HUES6 (cell line): Measurements from ENCODE around the gene CORIN.
A peak's percentile ranks its signal among the peaks of the same experiment; 100 is the strongest.
"Not testable (repeated sequence)": the region's sequence is repeated elsewhere in the genome, so short reads cannot be mapped to it uniquely, and the experiment has no call there.

Experiments
- H3K27ac ChIP-seq: 2 replicates; pipeline ENCODE4 v1.7.0; 2013; ENCODE audit warnings: low read depth, mild to moderate bottlenecking, low read length, inconsistent platforms
- H3K27me3 ChIP-seq: 2 replicates; pipeline ENCODE4 v1.6.1; 2013; ENCODE audit warnings: low read length; ENCODE audit not compliant: control insufficient read depth, insufficient read depth
- H3K36me3 ChIP-seq: 2 replicates; pipeline ENCODE4 v1.6.1; 2013; ENCODE audit warnings: low read length; ENCODE audit not compliant: control insufficient read depth, insufficient read depth
- H3K4me1 ChIP-seq: 2 replicates; pipeline ENCODE4 v1.6.1; 2013; ENCODE audit warnings: low read length; ENCODE audit not compliant: control insufficient read depth, insufficient read depth
- H3K4me3 ChIP-seq: 2 replicates; pipeline ENCODE4 v1.5.1; 2013; ENCODE audit warnings: low read depth, low read length
- H3K9ac ChIP-seq: one replicate; pipeline ENCODE4 v1.6.1; 2013; ENCODE audit warnings: mild to moderate bottlenecking, low read length
- H3K9me3 ChIP-seq: 2 replicates; pipeline ENCODE4 v1.6.1; 2013; ENCODE audit warnings: low read depth, low read length; ENCODE audit not compliant: control insufficient read depth, insufficient read depth

CORIN gene

DNA sequence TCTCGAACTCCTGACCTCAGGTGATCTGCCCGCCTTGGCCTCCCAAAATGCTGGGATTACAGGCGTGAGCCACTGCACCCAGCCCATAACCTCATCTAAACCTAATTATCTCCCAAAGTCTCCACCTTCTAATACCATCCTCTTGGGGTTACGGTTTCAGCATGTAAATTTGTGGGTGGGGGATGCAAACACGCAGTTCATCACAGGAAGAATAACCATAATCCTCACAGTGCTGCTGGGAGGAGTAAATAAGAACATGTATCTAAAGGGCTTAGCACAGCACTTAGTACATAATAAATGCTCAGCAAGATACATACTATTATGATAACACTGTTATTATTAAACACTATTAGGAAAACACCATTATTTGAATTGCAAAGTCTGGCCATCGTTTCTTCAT, 116.4 kb downstream of the CORIN start:
- H3K27me3 ChIP-seq = no peaks in the 10 kb centered on the region
- no peak overlapping the region for H3K4me3 ChIP-seq
- no peak overlapping the region for H3K27ac ChIP-seq
- no peak overlapping the region for H3K9ac ChIP-seq
- no peaks in the 10 kb centered on the region for H3K9me3 ChIP-seq
- no peaks in the 10 kb centered on the region for H3K36me3 ChIP-seq
- H3K4me1 ChIP-seq = peaks cover 11% of the 10 kb centered on the region

DNA sequence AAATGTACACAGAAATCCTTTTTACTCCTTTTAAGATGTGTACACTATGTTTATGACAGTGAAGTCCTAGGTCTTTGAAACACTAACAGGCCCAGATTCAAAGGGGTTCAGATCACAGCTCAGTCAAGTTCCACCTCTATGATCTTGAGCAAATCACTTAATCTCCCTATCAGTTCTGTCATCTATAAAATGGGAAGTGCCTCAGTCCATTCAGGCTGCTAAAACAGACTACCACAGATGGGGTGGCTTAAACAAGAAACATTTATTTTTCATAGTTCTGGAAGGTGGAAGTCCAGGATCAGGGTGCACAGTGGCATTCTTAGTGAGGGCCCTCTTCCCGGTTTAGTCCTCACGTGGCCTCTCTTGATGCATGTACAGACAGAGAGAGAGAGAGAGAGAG, 117.1 kb downstream of the CORIN start:
- Histone ChIP-seq H3K4me3 (no peak overlapping the region), H3K9me3 (no peaks in the 10 kb centered on the region), H3K4me1 (peaks cover 18% of the 10 kb centered on the region), H3K36me3 (no peaks in the 10 kb centered on the region), H3K9ac (no peak overlapping the region), H3K27me3 (no peaks in the 10 kb centered on the region), H3K27ac (no peak overlapping the region)

DNA sequence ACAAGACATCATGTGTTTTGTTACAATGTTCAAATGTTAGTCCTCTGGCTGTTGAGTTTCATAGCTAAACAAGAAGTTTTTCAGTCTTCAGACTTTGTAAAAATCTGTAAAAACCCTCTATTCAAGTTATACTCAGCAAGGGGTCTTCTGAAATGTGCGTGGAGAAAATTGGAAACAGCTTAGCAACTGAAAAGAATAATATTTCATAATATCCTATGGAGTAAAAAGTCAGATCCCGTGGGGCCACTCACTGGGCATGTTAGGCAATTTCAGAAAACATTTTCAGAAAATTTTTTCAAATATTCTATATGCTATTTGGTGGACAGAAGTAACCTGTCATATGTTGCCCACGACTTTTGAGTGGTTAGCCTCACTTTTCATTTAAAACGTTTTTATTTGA, 118.3 kb downstream of the CORIN start:
- Histone ChIP-seq H3K36me3 (no peaks in the 10 kb centered on the region), H3K4me1 (peaks cover 20% of the 10 kb centered on the region), H3K4me3 (no peak overlapping the region), H3K9ac (no peak overlapping the region), H3K27me3 (no peaks in the 10 kb centered on the region), H3K9me3 (no peaks in the 10 kb centered on the region), H3K27ac (no peak overlapping the region)

DNA sequence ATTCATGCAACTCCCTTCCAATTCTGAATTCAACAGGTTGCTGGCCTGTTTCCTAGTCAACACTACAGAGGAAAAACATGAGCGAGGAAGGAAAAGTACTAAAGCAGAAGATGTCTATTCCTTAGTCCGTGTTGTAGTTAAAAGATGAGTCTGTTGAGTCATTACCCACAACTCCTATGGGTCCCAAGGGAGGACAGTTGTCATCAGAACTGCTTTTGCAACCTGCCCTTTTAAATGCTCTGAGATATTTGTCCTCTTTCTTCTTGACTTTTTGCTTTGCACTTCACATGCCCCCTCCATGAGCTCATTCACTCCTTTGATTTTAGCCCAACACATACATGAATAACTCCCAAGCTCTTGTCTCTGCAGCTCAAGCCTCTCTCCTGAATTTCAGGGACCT, 119.2 kb downstream of the CORIN start:
- H3K9me3 ChIP-seq = no peaks in the 10 kb centered on the region
- H3K36me3 ChIP-seq = no peaks in the 10 kb centered on the region
- H3K4me3 ChIP-seq = no peak overlapping the region
- peaks cover 20% of the 10 kb centered on the region for H3K4me1 ChIP-seq
- no peaks in the 10 kb centered on the region for H3K27me3 ChIP-seq
- H3K27ac ChIP-seq = no peak overlapping the region
- no peak overlapping the region for H3K9ac ChIP-seq

DNA sequence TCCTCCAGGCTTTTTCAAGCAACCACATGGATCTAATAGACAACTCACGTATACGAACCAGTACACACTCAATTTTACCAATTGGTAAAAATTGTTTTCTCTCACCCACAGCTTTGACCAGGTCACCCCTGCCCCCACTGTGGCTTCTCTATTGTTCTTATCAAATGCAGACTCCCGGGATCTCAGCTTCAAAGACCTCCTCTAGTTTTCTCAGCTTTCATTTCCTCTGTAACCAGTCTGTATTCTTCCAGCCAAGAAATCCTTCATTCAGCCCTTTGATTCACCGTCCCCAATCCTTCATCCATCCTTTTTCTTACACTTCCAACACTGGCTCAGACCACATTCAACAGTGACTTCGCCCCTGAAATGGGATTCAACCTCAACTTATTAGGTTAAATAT, 120.7 kb downstream of the CORIN start:
- no peak overlapping the region for H3K9ac ChIP-seq
- H3K4me1 ChIP-seq = peaks cover 20% of the 10 kb centered on the region
- H3K4me3 ChIP-seq = 0 out of 2 replicates have a peak overlapping the region, but pooled peaks have one; percentile 4
- H3K27me3 ChIP-seq = no peaks in the 10 kb centered on the region
- no peaks in the 10 kb centered on the region for H3K36me3 ChIP-seq
- no peak overlapping the region; the same call in 1 of the 2 replicates for H3K27ac ChIP-seq
- H3K9me3 ChIP-seq = no peaks in the 10 kb centered on the region

DNA sequence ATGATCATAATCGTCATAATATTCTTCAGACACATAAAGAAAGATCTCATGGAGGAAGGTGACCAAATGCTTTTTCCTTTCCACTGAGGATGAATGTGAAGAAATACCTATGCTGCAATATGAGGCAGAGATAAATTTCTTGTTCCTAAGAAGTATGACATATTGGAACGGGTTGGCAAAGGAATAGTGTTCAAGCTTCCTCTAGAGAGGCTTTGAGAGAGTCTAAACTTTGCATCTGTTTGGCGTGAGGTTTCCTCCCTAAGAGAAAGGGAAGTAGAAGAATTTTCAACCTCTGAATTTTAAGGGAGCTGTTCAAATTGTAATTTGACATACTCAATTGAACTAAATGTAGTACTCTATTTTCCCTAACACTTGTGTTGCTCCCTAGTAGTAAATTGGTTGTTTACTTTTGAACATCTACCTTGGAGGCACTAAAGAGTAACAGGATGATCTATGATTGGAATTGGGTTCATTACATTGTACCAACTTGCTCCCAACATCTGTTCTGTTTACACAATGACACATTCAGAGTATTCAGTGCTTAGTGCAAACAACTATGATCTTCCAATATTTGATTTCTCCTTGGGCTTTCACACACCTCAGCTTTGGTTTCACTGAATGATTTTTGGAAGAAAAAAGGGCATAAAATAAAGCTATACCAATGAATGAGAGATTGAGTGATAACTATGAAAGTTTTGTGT, 122.0 kb downstream of the CORIN start:
- Histone ChIP-seq H3K27ac (no peak overlapping the region), H3K36me3 (no peaks in the 10 kb centered on the region), H3K9me3 (no peaks in the 10 kb centered on the region), H3K9ac (no peak overlapping the region), H3K27me3 (no peaks in the 10 kb centered on the region), H3K4me3 (no peak overlapping the region), H3K4me1 (peaks cover 28% of the 10 kb centered on the region)

DNA sequence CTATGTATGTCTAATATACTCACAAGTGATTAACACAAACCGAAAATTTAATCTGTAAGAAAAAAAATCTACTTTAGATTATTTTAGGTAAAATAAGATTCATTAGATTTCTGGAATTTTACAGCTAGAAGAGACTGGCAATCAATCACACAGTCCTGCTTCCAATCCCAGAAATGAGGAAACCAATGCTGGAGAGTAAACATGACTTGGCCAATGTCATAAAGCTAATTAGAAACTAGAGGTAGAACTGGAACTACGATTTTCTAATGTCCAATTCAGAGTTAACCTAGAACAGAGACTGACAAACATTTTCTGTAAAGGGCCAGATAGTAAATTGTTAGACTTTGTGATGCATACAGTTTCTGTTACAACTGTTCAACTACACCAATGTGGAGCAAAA, 123.6 kb downstream of the CORIN start:
- Histone ChIP-seq H3K27ac (no peak overlapping the region), H3K9me3 (no peaks in the 10 kb centered on the region), H3K27me3 (no peaks in the 10 kb centered on the region), H3K4me1 (peaks cover 28% of the 10 kb centered on the region), H3K4me3 (no peak overlapping the region), H3K9ac (no peak overlapping the region), H3K36me3 (no peaks in the 10 kb centered on the region)

DNA sequence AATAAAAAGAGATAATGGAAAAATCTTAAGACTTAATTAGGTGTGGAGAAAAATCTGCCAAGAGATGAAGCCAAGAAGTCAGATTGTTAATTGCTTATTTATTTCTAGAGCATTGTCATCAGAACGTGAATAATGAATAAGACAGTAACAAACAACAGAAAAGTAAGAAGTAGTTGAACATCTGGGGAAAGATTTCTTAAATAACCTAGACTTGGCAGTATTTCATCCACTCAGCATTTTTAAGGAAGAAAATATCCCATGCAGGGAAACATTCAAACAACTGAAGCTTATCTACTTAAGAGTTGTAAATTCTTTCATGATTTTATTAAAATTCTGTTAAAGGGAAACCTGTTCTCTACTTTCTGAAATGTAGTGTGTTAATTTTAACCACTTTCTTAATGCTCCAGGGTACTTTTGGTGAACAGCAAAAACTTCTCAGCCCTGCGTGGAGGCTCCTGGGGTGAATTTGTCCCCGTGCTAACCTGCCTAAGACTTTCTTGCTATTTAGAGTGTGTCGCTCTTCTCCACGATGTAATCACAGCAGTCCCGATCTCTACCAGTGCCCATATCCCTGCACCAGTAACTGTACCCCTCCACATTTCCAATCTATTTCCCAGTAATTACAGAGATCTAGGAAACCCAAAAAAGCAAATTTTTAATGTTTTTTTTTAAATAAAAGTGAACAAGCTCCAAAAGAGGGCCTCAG, 124.6 kb downstream of the CORIN start:
- H3K4me3 ChIP-seq = no peak overlapping the region
- no peaks in the 10 kb centered on the region for H3K36me3 ChIP-seq
- H3K9ac ChIP-seq = no peak overlapping the region
- H3K9me3 ChIP-seq = no peaks in the 10 kb centered on the region
- no peak overlapping the region for H3K27ac ChIP-seq
- H3K4me1 ChIP-seq = peaks cover 28% of the 10 kb centered on the region
- H3K27me3 ChIP-seq = no peaks in the 10 kb centered on the region

DNA sequence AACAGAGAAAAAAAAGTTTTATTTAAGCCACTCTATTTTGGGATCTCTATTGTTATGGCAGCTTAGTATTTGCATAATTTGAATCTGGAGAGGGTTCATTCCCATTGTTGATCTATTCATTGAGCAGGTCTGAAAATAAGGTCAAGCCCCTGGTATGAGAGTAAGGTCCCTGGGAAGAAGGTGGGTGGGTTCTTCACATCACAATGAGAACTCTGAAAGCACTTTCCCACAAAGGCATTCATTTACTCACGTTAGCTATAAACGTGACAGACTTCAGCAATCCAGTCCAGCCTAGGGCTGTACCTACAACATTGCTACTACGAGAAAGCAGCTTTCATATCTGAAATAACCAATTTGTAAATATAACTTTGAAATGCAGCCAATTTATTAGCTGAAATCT, 126.2 kb downstream of the CORIN start:
- H3K9ac ChIP-seq = no peak overlapping the region
- no peaks in the 10 kb centered on the region for H3K36me3 ChIP-seq
- no peaks in the 10 kb centered on the region for H3K27me3 ChIP-seq
- H3K9me3 ChIP-seq = no peaks in the 10 kb centered on the region
- H3K4me1 ChIP-seq = peaks cover 16% of the 10 kb centered on the region
- no peak overlapping the region for H3K4me3 ChIP-seq
- no peak overlapping the region for H3K27ac ChIP-seq

DNA sequence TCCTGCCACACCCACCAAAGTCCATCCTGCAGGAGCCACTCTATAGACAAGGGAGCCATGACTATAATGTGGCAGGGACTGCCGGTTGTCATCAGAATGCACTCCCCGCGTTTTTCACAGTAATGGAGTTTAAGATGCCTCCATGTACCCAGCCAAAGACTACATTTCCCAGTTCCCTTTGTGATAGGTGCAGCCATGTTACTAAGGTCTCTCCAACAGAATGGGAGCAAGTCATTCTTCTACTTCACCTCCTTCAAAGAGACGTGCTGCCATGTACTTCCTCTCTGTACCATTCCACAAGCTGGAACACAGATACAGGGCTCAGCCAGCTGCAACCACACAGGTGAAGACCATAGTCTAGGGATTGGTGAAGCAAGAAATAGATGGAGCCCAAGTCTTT, 126.7 kb downstream of the CORIN start:
- H3K4me3 ChIP-seq = no peak overlapping the region
- H3K9me3 ChIP-seq = no peaks in the 10 kb centered on the region
- no peak overlapping the region for H3K9ac ChIP-seq
- no peak overlapping the region for H3K27ac ChIP-seq
- no peaks in the 10 kb centered on the region for H3K27me3 ChIP-seq
- peaks cover 13% of the 10 kb centered on the region for H3K4me1 ChIP-seq
- H3K36me3 ChIP-seq = no peaks in the 10 kb centered on the region

DNA sequence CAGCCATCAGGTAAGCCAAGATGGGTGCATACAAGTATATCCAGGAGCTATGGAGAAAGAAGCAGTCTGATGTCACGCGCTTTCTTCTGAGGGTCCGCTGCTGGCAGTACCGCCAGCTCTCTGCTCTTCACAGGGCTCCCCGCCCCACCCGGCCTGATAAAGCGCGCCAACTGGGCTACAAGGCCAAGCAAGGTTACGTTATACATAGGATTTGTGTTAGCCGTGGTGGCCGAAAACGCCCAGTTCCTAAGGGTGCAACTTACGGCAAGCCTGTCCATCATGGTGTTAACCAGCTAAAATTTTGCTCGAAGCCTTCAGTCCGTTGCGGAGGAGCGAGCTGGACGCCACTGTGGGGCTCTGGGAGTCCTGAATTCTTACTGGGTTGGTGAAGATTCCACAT, 131.5 kb downstream of the CORIN start:
- not testable (repeated sequence) for H3K4me3 ChIP-seq, H3K9ac ChIP-seq, H3K36me3 ChIP-seq, H3K27me3 ChIP-seq, H3K27ac ChIP-seq, H3K4me1 ChIP-seq, H3K9me3 ChIP-seq
